ENCODE data around the gene CMIP. TPM values are rescaled to one million over a fixed set of nuclear protein-coding genes. Genes with fewer than 3 reads are reported as not detected.

Gene CMIP
- polyA plus RNA-seq, 3 donors: 37.2 to 42.7 (median 38.1) TPM

DNA sequence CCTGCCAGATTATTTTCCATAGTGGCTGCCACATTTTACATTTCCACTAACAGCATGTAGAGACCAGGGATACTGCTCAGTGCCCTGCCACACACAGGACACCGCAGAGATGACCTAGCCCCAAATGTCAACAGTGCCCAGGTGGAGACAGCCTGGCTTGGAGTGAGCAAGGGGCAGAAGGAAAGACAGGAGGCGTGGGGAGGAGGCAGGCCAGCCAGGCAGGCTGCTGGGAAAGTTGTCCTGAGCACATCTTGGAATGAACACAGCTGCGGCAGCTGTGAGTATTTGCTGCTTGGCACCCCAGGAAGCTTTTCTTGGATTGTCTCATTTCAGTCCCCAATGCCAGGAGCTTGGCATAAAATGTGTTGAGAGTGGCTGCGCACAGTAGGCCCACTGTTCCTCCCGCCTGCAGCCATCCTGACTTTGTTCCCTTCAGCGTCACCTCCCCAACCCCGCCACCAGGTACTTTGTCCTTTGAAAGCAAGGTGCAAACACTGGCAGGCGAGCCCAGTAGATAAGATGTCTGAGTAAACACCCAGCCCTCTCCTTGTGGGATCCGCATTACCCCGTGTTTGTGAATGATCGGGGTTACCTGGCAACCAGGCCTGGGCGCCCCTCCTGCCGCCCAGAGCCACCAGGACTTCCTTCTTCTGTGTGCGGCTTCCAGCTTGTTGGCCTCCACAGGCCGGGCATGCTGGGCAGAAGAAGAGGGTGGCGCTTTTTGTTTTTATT is 114.0 kb downstream of the CMIP start:
- DNase-seq (ENCODE audit: low read depth in 3 of 3, low spot score in 2 of 3): no peak

GRCh38 chr16:81560979-81561657 is 116.5 kb downstream of the CMIP start:
- no peak for DNase-seq (ENCODE audit: low read depth in 3 of 3, low spot score in 2 of 3)

DNA sequence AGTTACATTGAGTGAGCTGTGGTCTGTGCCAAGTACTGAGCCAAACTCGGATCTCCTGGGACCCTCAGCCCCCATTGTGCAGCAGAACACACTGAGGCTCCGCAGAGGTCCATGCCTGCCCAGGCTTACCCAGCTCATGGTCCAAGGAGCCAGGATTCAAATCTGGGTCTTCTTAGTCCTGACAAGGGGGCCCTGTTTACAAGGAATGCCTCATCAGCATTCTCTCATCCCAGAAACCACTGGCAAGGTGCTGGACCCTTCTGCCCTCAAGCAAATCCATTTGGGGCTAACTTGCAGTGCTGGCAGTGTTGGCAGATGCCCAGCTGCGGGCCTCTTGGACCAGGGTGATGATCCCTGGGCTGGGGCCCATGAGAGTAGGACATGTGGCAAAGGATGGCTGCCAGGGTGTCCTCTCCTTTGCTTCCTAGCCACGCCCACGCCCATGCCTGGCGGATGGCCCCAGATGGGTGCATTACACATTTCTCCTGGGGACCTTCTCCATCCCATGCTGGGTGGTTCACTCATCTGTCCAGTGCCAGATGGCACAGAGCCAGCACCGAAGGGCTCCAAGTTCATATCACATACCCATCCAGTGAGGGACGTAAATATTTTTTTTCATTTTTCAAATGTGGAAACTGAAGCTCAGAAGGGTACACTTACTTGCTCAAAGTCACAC is 117.7 kb downstream of the CMIP start:
- no peak for DNase-seq (ENCODE audit: low read depth in 3 of 3, low spot score in 2 of 3)

GRCh38 chr16:81562926-81563325 is 118.3 kb downstream of the CMIP start:
- no peak for DNase-seq (ENCODE audit: low read depth in 3 of 3, low spot score in 2 of 3)

DNA sequence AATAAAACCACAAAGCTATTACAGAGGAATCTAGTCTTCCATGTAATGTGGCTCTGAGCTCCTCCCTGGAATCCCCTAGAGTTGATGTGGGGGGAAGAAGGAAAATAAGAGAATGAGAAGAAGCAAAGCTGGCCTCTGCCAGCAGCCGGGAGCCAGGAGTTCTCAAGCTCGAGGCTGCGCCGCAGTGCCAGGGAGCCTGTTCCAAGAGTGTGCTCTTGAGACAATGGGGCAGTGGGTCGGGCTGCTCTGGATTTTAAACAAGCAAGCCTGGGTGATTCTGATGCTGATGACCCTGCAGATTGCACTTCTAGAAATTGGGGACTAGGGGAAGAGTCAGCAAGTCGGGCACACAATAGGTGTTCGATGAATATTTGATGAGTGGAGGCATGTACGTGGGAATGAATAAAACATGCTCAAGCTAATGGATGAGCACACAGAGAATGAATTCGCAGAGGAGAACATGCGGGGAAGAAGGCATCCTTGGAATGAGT is 119.9 kb downstream of the CMIP start:
- no peak for DNase-seq (ENCODE audit: low read depth in 3 of 3, low spot score in 2 of 3)

- no peak for DNase-seq (ENCODE audit: low read depth in 3 of 3, low spot score in 2 of 3)
These were observed 120.9 kb downstream of the CMIP start for GRCh38 chr16:81565321-81566028.

GRCh38 chr16:81566086-81567007 is 121.7 kb downstream of the CMIP start:
- no peak for DNase-seq (ENCODE audit: low read depth in 3 of 3, low spot score in 2 of 3)

DNA sequence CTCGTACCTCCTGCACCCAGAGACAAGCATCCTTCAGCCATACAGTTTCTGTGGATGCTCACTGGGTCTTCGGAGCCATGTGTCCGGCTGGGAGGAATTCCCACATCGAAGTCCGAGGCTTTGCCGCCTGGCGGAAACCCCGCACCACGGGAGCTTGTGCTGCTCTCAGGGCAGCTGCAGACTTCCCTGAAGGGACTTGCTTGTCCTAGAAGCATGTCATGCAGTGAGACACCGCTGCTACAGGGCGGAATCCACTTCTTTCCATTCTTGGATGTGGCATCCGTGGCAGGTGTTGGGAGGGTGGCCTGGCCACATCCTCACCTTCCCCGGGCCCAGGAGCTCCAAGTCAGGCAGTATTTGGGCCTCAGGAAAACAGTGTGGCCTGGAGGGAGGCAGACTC is 122.5 kb downstream of the CMIP start:
- DNase-seq (ENCODE audit: low read depth in 3 of 3, low spot score in 2 of 3): no peak

GRCh38 chr16:81567987-81568748 is 123.6 kb downstream of the CMIP start:
- DNase-seq (ENCODE audit: low read depth in 3 of 3, low spot score in 2 of 3): no peak

DNA sequence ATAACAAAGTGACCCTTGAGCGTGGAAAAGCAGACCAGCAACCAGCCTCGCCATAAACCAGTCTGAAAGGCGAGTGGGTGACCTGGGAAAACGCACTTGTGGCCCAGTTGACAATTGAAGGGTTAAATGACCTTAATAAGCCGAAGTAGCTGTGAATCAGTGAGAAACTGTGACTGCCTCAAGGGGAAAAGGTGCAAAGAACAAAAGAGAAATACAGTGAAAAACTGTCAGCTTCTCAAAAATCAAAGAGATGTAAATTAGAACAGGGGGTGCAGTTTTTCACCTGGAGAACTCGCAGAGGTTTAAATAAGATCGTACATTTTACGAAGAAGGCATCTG is 124.1 kb downstream of the CMIP start:
- no peak for DNase-seq (ENCODE audit: low read depth in 3 of 3, low spot score in 2 of 3)

DNA sequence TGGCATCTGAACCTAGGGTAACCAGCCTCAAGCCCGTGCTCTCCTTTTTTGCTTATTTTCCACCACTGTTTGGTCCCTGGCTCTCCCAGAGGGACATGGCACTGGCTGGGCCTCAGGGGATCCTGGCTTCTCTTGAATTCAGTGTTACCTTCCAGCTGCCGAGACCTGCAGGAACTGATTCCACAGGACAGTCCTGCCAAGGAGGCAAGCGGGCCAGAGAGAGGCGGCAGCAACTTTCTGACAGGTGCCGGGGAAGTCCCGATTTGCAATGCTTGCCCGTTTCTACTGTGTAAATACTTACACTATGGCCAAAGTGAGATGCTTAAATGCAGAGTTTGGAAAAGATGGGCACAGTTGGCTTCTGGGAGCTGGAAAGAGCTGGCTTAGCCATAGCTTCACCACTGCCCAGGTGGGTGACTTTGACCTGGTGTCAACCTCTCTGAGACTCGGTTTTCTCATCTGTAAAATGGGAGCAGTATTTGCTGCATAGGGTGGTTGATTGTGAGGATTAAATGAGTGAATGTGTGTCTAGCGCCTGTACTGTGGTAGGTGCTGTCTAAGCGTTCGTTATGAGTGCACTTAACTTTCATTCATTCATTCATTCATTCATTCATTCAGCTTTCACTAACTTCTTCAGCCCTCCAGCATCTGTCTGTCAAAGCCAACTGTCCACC is 124.9 kb downstream of the CMIP start:
- no peak for DNase-seq (ENCODE audit: low read depth in 3 of 3, low spot score in 2 of 3)

DNA sequence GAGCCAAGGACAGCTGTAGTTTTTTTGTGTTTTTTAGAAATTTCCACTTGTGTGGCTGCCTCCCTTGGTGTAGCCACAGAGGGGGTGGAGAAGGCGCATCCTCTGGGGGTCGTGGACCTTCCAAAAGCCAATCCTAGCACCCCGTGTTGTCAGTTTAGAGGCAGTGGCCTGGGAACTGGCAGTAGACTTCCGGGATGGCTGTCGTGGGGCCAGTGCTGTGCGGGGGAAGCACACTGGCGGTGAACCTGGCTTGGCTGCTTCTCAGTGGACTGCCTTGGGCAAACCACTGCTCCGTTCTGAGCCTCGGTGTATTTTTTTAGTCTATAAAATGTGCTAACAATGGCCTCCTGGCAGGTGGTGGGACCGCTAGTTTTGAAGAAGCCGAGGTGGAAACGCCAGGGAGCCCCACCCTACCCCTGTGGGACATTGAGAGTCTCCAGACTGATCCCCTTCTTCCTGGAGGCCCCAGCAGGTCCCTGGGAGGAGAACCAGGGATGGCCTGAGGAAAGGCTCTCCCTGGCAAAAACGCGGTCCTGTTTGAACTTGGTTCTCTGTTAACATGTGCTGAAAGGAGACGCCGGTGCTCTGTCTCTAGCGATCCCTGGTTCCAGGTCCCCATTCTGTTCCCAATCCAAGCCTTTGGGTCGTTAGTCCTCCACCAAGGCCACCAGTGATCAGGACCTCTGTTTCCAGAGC is 125.7 kb downstream of the CMIP start:
- no peak for DNase-seq (ENCODE audit: low read depth in 3 of 3, low spot score in 2 of 3)

GRCh38 chr16:81571175-81571574 is 126.6 kb downstream of the CMIP start:
- DNase-seq (ENCODE audit: low read depth in 3 of 3, low spot score in 2 of 3): no peak

DNA sequence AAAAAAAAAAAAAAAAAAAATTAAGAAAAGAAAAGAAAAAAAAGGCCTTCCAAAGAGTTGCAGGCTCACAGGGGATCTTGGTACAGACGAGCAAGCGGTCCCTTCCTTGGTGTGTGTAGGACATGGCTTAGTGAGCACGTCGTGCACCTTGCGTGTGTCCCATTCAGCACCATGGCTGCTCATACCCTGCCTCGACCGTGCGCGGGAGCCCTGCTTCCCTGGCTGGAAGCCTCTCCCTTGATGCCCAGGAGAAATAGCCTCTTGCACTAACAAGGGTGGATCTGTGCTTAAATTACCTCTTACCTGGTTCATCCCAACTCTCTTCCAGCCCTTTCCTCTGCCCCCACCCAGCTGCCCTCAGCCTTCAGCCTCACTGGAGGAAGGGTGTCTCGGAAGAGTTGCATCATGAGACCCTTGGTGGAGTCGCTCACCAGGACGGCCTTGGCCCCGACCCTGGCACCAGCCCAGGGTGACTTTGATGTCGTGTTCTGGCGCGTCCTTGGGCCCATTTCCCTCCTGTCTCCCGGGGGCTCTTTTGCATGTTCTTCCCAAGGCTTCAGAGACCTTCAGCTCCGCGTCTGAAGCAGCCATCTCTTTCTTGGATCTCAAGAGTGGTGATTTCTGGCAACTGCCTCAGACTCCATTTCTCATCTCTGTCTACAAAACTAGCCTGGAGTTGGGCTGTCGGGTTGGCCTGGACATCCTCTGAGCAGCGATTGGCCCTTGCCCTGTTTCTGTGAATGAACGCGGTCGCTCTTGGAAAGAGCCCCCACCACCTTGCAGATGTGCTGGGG is 127.2 kb downstream of the CMIP start:
- no peak for DNase-seq (ENCODE audit: low read depth in 3 of 3, low spot score in 2 of 3)

DNA sequence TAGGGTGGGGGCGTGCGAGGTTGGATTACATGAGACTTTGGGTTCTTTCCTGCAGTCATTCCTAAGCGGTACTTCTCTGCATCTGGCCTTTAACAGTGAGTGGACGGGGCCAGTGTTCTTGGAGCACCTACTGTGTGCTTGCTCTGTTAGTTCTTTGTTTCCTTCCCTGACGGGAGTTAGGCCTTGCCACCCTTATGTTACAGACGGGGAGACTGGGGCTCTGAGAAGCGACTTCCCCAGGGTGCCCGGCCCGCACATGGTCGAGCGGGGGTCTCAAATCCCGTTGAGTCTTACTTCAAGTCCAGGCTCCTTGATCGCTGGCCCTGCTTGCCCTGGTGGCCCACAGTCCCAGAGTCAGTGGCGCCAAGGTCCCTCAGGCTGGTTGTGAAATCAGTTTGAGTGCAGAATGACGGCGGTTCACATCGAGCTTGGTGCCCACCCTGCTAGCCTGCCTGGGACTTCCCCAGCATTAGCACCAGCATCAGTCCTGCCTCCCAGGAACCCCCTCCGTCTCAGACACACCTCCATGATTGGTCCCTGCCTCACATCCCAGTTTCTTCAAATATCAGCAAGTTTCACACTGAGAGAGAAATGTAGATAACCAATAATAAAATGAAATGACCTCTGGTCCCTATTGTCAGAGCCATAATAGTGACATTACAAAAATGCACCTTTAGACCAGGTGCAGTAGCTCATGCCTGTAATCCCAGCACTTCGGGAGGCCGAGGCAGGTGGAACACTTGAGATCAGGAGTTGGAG is 128.0 kb downstream of the CMIP start:
- DNase-seq (ENCODE audit: low read depth in 3 of 3, low spot score in 2 of 3): no peak

- no peak for DNase-seq (ENCODE audit: low read depth in 3 of 3, low spot score in 2 of 3)
These were observed 129.0 kb downstream of the CMIP start for GRCh38 chr16:81573533-81574020.

- no peak for DNase-seq (ENCODE audit: low read depth in 3 of 3, low spot score in 2 of 3)
These were observed 129.6 kb downstream of the CMIP start for GRCh38 chr16:81574168-81574567.

All from right renal cortex interstitium (tissue), 3 donors.